Small intestine (tissue), 7 donors: ENCODE measurements around the gene BCAS3. TPM values are rescaled to one million over a fixed set of nuclear protein-coding genes. Genes with fewer than 3 reads are reported as not detected.

Experiments used
- DNase-seq, 2 donors: peaks; one replicate each; pipeline versions ENCODE4 v3.0.0 to v3.0.0-alpha.2; 2013
- FAIRE-seq: peaks from 2 replicates; lab custom pipeline; 2012; peaks lifted over from hg19 to GRCh38; lab: Jason Lieb, UNC
- H3K27ac ChIP-seq, 3 donors: one replicate each; pipeline ENCODE4 v1.5.1; 2013; ENCODE audit warnings: low read length in 2 of 3, mild to moderate bottlenecking in 2 of 3, control low read depth in 1 of 3, inconsistent platforms in 1 of 3, low read depth in 1 of 3, moderate library complexity in 1 of 3
- H3K27me3 ChIP-seq, 3 donors: one replicate each; pipeline ENCODE4 v1.6.1; 2013; ENCODE audit warnings: low read length in 3 of 3, inconsistent platforms in 1 of 3; ENCODE audit not compliant: control insufficient read depth in 3 of 3, insufficient read depth in 3 of 3
- H3K36me3 ChIP-seq, 3 donors: one replicate each; pipeline ENCODE4 v1.6.1; 2013; ENCODE audit warnings: low read length in 3 of 3, inconsistent platforms in 1 of 3, low read depth in 1 of 3, mild to moderate bottlenecking in 1 of 3, moderate library complexity in 1 of 3; ENCODE audit not compliant: control insufficient read depth in 3 of 3, insufficient read depth in 2 of 3
- H3K4me1 ChIP-seq, 3 donors: one replicate each; pipeline ENCODE4 v1.6.1; 2013; ENCODE audit warnings: low read length in 2 of 3, inconsistent platforms in 1 of 3, low read depth in 1 of 3, mild to moderate bottlenecking in 1 of 3, moderate library complexity in 1 of 3; ENCODE audit not compliant: control insufficient read depth in 3 of 3, insufficient read depth in 2 of 3
- H3K4me3 ChIP-seq, 3 donors: one replicate each; pipeline ENCODE4 v1.5.1; 2013; ENCODE audit warnings: low read length in 3 of 3, control low read depth in 1 of 3, inconsistent platforms in 1 of 3, low read depth in 1 of 3, mild to moderate bottlenecking in 1 of 3, moderate library complexity in 1 of 3
- H3K9me3 ChIP-seq, 2 donors: one replicate each; pipeline ENCODE4 v1.6.1; 2013; ENCODE audit warnings: low read depth in 1 of 2, low read length in 1 of 2; ENCODE audit not compliant: control insufficient read depth in 2 of 2, insufficient read depth in 1 of 2
- WGBS, 3 donors: extraction: QIAGEN DNeasy Blood & Tissue Kit; methylation state at CpG; one replicate each; pipeline ENCODE4 v1.1.7; 2013; 5-methylcytosine and 5-hydroxymethylcytosine counted together
- polyA plus RNA-seq, 4 donors: library from polyadenylated mRNA; stranded (reverse) in 3 of 4; unstranded in 1 of 4; fragments of 200-250 nt in 3 of 4; fragments of 120-200 nt in 1 of 4; gene quantifications; one replicate each; pipeline versions ENCODE4 v1.2.1 to v1.2.3, GENCODE V29; 2013
- donor health status: healthy with polysubstance abuse.
- donor health status: control.
- donor health status: control.
- donor health status: Bipolar disorder and iron deficiency.
- donor health status: healthy.

Gene BCAS3
- polyA plus RNA-seq, 4 donors = 4.4 to 10.5 (median 4.8) TPM

DNA sequence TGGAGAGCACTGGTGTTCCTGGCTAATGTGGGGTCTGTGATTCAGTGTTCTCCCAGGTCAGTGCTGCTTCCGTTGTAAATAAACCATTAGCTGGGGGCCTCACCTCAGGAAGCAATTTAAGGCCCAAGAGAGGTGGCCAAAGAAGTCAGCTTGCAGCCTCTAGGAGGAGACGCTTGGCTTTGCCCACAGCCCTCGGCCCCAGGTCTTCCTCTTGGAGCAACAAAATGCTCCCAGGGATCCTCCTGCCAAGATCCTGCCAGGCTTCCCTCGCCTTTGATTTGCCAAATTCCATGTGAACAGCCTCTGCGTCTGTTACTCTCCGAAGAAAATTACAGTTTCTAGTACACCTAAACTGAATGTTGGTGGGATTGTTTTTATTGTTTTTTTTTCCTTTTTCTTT lies 659.6 kb downstream of the BCAS3 start:
- no peak overlapping the region for H3K27ac ChIP-seq
- no peak overlapping the region for H3K4me3 ChIP-seq
- H3K36me3 ChIP-seq = no peaks in the 10 kb centered on the region
- H3K4me1 ChIP-seq = peaks cover 0 to 3% (median 0%) of the 10 kb centered on the region in 3 donors
- H3K27me3 ChIP-seq = no peaks in the 10 kb centered on the region
- DNase-seq (no peak), FAIRE-seq (no peak)
- H3K9me3 ChIP-seq = no peaks in the 10 kb centered on the region
- 66 to 78% (median 72%) methylated on average over 6 of the region's 6 CpGs for WGBS, 3 donors

DNA sequence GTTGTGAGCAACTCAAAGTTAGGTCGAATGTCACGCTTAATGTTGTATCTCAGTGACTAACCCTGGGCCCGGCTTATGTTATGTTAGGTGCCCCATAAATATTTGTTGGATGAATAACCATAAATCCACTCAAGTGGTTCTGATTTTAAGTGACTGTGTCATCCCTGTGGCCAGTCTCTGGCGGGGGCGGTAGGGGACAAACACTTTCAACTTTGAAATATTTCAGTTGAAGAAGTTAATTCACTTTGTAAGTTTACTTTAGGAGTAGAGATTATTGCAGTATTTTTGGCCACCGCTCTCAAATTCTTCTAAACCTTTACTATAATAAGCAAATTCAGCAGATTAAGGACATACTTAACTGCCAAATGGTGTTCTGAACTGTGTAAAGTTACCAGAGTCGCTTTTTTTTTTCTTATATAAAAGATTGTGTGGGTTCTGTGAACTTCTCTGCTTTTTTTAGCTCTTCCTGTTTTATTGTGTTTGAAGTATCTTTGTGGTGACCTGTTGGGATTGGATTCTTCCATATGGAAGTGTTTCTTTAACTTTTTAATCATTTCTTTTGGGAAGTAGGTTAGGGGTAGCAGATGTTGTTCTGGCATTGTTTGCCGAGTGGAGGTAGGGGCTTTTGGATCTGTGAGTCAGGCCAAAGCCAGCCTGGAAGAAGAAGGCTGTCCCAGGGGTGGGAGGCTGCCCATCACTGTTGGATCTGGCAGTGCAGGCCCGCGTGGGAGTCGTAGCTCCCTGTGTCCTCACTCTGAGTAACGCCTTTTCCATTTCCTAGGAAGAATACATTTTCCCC lies 660.5 kb downstream of the BCAS3 start:
- Histone ChIP-seq H3K27me3 (no peaks in the 10 kb centered on the region), H3K4me3 (no peak overlapping the region), H3K9me3 (no peaks in the 10 kb centered on the region), H3K27ac (peak overlapping the region in 1 of 3 donors; percentile 67), H3K36me3 (no peaks in the 10 kb centered on the region), H3K4me1 (peaks cover 0 to 3% (median 0%) of the 10 kb centered on the region in 3 donors)
- FAIRE-seq = no peak
- no peak for DNase-seq
- WGBS, 3 donors = 68 to 86% (median 78%) methylated on average over 12 of the region's 12 CpGs

DNA sequence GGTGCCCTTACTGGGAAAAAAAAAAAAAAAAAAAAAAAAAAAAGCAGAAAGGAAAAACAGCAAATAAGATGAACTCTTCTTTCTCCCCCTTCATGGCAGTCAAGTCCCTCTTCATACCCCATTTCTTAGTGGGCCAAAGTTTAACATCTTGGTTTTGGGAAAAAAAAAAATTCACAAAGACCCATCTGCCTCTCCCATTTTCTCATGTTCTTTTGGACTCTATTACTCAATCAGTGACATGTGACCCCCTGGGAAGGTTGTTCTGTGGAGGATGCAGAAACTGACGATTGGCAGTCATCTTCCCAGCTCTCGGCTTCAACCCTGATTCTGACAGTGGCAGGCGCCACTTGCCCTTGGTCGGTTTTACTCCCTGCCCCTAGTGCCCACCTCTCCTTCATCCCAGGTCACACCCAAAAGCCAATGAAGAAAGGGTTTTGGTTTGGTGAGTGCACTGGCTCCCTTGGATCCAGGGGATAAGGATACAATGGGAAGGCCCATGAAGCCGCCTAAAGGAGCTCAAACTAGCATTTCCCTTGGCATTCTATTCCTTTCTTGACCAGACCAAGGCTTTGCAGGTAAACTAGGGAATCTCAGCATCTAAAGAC lies 661.3 kb downstream of the BCAS3 start:
- H3K4me3 ChIP-seq = no peak overlapping the region
- no peaks in the 10 kb centered on the region for H3K36me3 ChIP-seq
- 87 to 93% (median 89%) methylated on average over 5 of the region's 5 CpGs for WGBS, 3 donors
- no peaks in the 10 kb centered on the region for H3K9me3 ChIP-seq
- DNase-seq = no peak
- H3K27me3 ChIP-seq = no peaks in the 10 kb centered on the region
- H3K4me1 ChIP-seq = peaks cover 0 to 3% (median 0%) of the 10 kb centered on the region in 3 donors
- peak overlapping the region in 1 of 3 donors; percentile 2 for H3K27ac ChIP-seq
- FAIRE-seq = no peak

DNA sequence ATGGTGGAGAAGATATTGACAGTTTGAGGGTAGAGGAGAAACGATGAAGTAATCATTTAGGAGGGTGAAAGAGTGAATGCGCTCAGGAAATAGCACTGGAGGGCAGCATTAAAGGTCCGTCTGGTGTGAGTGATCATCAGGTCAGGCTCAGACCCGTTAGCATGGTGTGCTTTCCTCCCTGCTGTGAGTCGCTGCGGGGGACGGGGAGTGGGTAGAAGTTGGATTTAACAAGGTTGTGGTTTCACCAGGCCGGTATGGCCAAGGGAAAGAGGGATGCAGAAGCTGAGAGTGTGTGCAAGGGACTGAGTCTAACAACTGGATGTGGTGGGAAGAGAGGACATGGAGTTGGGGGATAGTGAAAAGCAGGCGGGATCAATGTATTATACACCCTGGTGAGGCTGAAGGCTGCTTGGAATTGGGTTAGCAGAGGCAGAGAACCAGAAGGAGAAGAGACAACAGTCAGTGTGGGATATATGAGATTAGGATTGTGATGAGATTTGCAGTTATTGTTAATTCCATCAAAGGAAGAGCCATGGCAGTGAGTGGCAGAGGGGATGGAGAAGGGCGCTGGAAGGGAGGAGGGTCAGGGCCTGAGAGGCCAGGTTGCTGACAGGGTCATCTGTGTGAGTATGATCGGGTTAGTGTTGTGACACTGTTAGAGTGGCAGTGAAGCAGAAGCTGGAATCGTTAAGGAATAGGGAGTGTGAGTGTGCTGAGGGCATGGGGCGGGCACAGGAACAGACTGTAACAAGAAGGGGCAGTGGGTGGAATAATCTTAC lies 663.0 kb downstream of the BCAS3 start:
- Histone ChIP-seq H3K27ac (no peak overlapping the region), H3K36me3 (no peaks in the 10 kb centered on the region), H3K9me3 (no peaks in the 10 kb centered on the region), H3K27me3 (no peaks in the 10 kb centered on the region), H3K4me3 (no peak overlapping the region), H3K4me1 (peaks cover 0 to 3% (median 0%) of the 10 kb centered on the region in 3 donors)
- FAIRE-seq (no peak), DNase-seq (no peak)
- 92 to 94% (median 92%) methylated on average over 13 of the region's 13 CpGs for WGBS, 3 donors

DNA sequence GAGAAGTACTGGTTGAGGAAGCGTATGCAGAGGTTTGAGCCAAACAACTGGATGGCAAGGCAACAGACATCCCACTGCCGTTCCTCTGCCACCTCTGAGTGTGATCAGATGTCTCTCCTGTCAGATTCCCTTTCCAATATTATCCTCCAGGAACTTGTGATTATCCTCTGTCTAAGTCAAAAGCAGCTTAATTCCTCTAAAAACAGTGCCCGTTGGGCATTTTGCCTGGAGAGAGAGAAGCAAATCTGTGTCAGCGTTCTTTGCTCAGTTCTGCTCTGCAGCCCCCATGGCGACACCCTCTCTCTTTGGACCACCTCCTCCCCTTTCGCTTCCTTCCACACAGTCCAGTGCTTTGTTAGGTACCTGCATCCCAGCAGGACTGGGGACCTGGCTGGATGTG lies 665.9 kb downstream of the BCAS3 start:
- no peak for DNase-seq
- Histone ChIP-seq H3K4me1 (no peaks in the 10 kb centered on the region), H3K36me3 (no peaks in the 10 kb centered on the region), H3K4me3 (no peak overlapping the region), H3K27ac (no peak overlapping the region), H3K27me3 (no peaks in the 10 kb centered on the region), H3K9me3 (no peaks in the 10 kb centered on the region)
- FAIRE-seq = no peak
- 86 to 96% (median 94%) methylated on average over 6 of the region's 6 CpGs for WGBS, 3 donors

DNA sequence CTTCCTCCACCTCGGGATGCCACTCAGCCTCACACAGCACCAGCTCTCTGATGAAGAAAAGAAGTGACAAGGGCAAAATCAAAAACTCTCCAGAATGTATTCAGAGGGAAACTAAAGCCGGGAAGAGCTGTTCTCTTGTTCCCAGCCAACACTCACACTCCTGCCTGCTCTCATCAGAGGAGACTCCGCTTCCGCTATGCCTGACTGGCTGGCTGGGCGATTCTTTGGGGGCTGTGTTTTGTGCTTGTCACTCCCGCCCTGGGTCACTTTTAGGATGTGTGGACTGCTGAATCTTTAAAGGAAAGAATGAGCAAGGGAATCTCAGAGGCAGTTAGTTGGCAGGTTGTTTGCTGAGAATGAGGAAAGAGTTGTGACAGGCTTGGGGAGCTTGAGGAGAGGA lies 667.4 kb downstream of the BCAS3 start:
- WGBS, 3 donors = 86 to 92% (median 92%) methylated on average over 6 of the region's 6 CpGs
- FAIRE-seq = no peak

DNA sequence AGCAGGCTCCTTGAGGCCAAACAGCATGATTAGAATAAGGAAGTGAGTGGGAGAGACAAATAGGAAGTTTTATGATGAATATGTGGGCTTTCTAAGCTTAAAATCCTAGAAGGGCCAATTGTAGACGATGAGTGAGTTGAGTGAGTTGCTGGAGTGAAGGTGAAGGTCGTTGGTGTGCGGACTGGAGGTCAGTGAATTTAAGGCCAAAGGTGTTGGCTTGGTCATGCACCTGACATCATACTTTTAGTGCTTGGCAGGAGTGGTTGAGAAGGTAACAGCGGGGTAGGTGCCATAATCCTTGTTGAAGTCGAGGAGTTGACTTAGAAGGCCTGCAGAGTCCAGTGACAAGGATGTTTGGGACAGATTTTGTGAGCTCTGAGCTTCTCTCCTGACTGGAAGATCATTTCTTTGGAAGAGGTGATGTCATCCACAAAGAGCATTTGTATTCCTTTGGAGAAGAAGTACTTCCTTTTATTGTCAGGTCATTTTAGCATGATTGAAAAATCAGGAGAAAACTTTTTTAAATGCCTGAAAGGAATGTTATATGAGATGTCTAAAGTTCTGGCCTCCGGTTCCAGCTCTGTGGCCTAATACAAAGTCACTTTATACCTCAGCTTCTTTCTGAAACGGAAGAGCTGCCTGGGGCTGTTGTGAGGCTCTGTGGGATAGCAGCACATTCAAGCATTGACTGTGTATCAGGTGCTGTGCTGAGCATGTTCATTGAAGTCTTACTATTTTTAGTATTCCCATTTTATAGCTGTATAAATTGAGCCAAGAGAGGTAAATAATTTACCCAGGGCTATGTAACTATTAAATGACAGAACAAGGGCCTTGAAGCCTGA lies 668.4 kb downstream of the BCAS3 start:
- Histone ChIP-seq H3K27me3 (no peaks in the 10 kb centered on the region), H3K4me1 (no peaks in the 10 kb centered on the region), H3K36me3 (no peaks in the 10 kb centered on the region), H3K9me3 (no peaks in the 10 kb centered on the region), H3K4me3 (no peak overlapping the region), H3K27ac (no peak overlapping the region)
- WGBS, 3 donors = 86 to 91% (median 88%) methylated on average over 7 of the region's 7 CpGs
- DNase-seq = no peak
- no peak for FAIRE-seq

More for the DNA sequence above, 667.4 kb downstream of the BCAS3 start:
- Histone ChIP-seq H3K27ac (no peak overlapping the region), H3K4me3 (no peak overlapping the region), H3K27me3 (no peaks in the 10 kb centered on the region), H3K36me3 (no peaks in the 10 kb centered on the region), H3K9me3 (no peaks in the 10 kb centered on the region), H3K4me1 (no peaks in the 10 kb centered on the region)
- no peak for DNase-seq

DNA sequence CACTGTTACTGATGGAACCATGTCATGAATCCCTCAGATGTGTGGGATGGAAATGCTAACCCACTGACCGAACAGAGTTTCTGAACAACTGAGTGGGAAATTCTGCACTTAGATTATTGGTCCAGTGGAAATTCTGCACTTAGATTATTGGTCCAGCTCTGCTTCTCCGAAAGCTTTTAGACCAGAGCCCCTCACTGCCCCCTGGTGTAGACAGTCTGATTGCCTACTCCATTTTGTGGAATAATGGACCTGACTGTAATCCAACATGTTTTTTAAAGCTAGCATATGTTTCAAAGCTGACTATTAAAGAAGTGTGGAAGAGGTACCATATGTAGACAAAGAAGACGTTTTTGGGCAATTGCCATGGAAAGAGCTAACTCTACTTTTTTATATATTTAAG lies 671.7 kb downstream of the BCAS3 start:
- H3K27ac ChIP-seq = no peak overlapping the region
- no peaks in the 10 kb centered on the region for H3K9me3 ChIP-seq
- H3K27me3 ChIP-seq = no peaks in the 10 kb centered on the region
- FAIRE-seq (no peak), DNase-seq (no peak)
- 84 to 87% (median 86%) methylated on average over 3 of the region's 3 CpGs for WGBS, 3 donors
- H3K4me1 ChIP-seq = no peaks in the 10 kb centered on the region
- H3K4me3 ChIP-seq = no peak overlapping the region
- H3K36me3 ChIP-seq = no peaks in the 10 kb centered on the region
